DLD1 (cell line): ENCODE data around the gene CFAP99.

ENCODE experiments used
- in situ Hi-C: cut with HindIII; loops from 2 replicates; pipeline ENCODE4 v1.10.0; 2017; ENCODE audit warnings: low sequenced_read_pairs

CFAP99 gene

GRCh38 chr4:2408976-2409375 is 9.8 kb upstream of the CFAP99 start:
- in situ Hi-C loops, result no loop called here

DNA sequence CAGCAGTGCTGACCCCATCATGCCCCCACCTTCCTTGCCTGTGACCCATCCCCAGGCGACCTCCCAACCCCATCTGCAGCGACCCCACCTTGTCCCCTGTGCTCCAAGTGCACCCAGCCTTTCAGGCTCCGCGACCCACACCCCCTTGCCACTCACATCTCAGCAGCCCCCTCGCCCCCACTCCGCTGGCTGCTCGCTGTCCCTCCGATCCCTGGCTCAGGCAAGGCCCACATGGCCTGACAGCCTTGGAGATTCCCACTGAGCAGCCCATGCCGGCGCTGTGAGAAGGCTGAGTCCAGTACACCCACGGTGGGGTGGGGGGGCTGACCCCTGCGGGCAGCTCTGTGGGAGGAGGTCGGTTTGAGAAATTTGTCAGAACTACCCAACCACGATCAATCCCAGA is 9.4 kb upstream of the CFAP99 start:
- in situ Hi-C loops, result no loop called here

GRCh38 chr4:2411786-2412510 is 6.8 kb upstream of the CFAP99 start:
- in situ Hi-C loops, result no loop called here

- in situ Hi-C loops, result no loop called here
Measured at GRCh38 chr4:2412534-2412884, 6.2 kb upstream of the CFAP99 start.

DNA sequence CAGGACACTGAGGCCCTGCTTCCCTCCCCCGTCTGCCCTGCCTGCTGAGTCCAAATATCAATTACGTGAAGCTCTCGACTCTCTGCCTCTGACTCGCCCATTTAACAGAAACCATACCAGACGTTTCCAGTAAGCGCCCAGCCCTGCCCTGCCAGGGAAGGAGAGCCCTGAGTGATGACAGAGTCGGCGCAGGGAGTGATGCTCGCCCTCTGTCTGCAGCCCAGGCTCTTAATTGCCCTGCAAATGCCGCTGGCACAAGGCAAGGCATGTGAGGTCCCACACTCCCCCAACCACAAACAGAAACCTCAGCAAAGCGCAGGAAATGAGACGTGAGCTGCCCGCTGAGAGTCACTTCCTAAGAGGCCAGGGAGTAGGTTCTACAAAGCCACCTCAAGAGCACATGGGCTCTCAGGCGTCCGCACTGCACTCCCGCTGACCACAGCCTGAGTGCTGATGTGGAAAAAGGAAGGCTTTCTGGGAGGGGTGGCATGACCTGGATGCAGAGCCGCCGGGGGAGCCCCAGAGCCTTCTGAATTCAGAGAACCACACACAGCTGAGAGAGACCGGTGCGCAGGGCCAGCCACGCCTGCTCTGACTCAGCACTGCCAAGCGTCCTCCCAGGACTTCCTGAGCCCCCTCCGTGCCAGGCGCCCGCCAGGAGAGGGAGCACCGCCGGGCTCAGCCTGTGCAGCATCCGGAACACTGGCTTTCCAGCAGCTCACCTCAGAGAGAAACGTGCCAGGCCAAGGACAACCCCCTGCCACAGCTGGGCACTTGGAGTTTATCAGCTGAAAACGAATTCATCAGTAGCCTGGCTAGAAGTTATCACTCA is 5.7 kb upstream of the CFAP99 start:
- in situ Hi-C loops, result no loop called here

GRCh38 chr4:2413821-2414610 is 4.7 kb upstream of the CFAP99 start:
- in situ Hi-C loops, result no loop called here

DNA sequence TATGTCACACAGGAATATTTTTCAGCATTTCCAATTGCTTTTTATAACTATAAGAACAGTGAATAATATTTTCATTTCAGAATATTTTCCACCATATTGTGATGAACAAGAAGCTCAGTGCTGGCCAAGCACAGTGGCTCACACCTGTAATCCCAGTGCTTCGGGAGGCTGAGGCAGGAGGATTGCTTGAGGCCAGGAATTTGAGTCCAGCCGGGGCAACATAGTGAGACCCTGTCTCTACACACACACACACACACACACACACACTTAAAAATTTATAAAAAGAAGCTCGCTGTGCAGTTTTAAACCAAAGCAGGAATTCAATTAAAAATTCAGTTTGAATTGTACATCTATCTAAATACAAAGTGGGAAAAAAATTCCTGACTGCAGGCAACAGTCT is 3.5 kb upstream of the CFAP99 start:
- in situ Hi-C loops, result no loop called here

DNA sequence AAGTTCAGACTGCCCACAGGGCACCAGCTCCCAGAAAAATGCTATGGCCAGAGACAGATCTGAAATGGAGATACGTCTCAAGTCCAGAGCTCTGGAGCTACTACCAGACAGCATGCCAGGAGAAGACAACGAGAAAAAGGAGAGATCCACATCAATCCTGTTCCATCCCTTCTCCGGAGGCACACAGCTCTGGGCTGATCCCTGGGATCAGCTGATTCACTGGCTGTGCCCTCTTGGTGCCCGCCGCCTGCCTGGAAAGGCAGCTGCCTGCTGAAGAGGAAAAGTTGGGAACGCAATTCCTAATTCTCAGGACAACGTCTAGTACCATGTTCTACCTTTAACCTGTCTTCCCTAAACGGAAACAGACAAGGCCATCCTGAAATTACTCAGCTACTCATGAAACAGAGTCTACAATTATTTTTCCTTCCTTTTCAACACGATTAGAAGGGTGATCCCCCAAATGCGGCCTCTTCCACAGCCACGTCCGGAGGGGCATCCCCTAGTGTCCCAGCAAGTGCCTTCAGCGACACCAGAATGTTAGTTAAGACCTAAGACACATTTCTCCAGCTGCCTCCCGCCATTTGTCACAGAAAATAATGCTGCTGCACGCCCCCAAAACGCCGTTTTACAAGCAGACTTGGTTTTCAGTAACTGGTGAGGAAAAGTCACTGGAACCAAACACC is 2.7 kb upstream of the CFAP99 start:
- in situ Hi-C loops, result no loop called here

DNA sequence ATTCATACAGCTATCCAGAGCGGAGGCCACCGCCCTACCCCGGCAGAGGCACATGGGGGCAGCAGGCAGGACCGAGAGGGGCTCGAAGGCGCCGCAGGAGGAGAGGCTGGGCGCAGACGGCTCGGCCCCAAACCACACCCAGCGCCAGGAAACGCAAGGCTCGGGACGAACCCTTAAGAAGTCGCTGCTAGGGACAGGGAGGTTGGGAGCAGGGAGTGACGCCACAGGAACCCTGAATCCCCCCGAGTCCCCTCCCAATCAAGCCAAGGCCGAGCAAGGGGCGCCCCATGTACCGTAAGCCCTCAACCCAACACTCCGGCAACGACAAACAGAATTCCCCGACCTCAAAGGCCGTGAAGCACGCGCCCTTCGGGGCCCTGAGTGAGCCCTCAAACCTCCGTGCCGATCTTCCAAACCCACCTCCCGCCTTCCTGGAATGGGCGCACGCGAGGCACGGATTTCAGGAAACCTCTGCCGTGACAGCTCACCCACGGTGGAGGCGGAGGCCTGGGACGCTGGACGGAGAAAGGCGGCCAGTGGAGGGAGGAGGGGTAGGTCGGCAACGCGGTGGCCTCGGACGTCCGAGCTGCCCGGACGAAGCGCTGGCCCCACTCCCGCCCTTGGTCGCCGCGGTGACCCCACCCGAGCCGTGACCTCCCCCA is 2.1 kb upstream of the CFAP99 start:
- in situ Hi-C loops, result no loop called here

DNA sequence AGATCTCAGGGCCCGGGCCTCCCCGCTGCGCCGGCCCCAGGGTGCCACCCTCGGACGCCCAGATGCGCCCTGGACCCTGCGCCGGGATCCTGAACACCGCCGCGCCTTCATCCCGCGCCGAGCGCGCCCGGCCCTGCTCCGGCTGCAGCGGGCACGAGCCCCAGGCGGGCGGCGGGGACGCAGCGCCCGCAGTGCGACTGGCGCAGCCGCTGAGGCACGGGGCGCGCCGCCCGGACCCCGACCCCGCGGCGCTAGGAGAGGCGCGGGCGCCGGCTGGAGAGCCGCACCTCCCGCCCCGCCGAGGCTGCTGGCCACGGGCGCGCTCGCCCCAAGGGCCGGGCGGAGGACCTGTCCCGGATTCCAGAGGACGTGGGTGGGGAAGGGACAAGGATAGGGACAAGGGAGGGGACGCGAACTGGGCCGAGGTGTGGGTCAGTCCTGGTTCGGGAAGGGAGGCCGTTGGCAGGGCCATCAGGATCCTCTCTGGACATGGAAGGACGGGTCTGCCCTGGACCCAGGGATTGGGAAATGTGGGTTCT is 1.5 kb upstream of the CFAP99 start:
- in situ Hi-C loops, result no loop called here

GRCh38 chr4:2417765-2418649 is 748 bp upstream of the CFAP99 start, which contains the start of gene ZFYVE28:
ZFYVE28 (minus strand) TSS chr4:2418645; CDS start chr4:2418323, 322 bp downstream.
- in situ Hi-C loops, result no loop called here

GRCh38 chr4:2419814-2420213 is 1.1 kb downstream of the CFAP99 start:
- in situ Hi-C loops, result no loop called here

DNA sequence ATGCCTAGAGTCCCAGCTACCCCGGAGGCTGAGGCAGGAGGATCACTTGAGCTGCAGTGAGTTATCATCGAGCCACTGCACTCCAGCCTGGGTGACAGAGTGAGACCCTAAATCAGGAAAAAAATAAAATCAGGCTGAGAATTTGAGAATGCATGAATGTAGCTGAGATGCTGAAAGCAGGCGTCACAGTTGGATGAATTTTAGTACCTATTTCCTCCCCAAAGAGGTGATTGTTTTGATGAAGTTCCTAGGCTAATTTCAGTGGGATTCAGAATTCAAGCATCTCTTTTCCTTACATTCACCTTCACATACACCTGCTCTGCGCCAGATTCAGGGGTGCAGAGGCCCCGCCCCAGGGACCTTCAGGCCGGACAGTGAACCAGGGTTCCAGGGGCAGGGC is 3.2 kb downstream of the CFAP99 start:
- in situ Hi-C loops, result no loop called here

GRCh38 chr4:2423066-2423465 is 4.3 kb downstream of the CFAP99 start:
- in situ Hi-C loops, result no loop called here

DNA sequence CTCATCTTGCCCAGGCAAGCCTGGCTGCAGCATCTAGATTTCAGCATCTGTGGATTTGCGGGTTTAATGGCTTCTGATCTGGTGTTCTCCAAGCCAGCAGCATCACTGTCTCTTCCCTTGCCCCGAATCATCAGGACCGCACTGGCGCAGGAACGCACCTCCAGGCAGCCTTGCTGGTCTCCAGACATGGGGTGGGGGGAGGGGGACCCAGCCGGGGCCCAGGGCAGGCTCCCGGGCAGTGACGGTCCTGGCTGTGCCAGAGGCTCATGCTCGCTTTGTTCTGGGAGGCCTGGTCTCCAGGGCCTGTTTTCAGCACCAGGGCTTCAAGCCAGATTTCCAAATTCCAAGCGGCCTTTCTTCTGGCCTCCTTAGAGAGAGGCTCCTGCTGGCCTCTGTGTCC is 4.9 kb downstream of the CFAP99 start:
- in situ Hi-C loops, result no loop called here

GRCh38 chr4:2424581-2424980 is 5.8 kb downstream of the CFAP99 start:
- in situ Hi-C loops, result no loop called here

DNA sequence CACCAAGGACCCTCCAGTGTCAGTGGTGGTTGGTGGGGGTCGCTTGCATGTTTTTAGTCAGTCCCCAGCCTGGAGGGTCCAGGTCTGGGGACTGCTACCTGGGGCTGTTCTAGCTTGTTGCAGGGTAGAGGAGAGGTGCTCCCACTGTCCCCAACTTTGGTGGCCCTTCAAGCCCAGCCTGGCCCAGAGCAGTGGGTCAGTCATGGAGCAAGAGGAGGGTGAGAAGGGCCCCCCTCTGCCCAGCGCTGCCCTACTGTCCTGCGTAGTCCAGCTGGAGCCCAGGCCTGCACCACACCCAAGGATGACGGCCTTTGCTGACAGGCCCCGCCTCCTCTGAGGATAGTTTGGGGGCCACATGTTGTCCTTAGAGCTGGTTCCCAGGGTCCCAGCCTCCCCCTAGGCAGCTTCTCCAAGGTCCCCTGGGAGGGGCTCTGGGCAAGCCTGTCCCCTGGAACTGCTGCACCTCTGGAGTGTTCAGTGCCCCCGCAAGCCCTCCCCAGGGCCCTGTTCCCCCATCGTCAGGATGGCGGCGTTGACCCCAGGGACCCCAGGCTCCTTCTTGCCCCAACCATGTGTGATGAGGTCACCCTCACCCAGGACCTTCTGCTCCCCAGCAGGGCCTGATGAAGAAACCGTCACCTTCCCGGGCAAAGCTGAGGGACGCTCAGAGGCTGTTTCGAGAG is 6.8 kb downstream of the CFAP99 start:
- in situ Hi-C loops, result no loop called here

DNA sequence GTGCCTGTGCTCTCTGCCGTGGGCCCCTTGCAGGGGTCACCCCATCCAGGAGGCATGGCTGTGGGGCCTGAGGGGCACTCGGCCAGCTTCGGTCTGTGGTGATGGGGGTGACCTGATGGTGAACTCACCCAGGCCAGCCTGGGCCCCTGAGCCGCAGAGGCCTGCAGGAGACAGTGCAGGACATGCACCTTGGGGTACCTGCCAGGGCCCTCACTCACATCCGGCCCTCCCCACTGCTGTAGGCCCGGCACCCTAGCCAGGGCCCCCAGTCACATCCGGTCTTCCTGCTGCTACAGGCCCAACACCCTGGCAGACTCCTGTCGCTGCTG is 7.3 kb downstream of the CFAP99 start:
- in situ Hi-C loops, result no loop called here
